AG20443 (cell line): Measurements from ENCODE around the gene VAC14.
A peak's percentile ranks its signal among the peaks of the same experiment; 100 is the strongest.

Source experiments
- DNase-seq: peaks from one replicate; pipeline ENCODE4 v3.0.0; 2012; ENCODE audit warnings: low spot score, mixed read lengths

VAC14 gene

DNA sequence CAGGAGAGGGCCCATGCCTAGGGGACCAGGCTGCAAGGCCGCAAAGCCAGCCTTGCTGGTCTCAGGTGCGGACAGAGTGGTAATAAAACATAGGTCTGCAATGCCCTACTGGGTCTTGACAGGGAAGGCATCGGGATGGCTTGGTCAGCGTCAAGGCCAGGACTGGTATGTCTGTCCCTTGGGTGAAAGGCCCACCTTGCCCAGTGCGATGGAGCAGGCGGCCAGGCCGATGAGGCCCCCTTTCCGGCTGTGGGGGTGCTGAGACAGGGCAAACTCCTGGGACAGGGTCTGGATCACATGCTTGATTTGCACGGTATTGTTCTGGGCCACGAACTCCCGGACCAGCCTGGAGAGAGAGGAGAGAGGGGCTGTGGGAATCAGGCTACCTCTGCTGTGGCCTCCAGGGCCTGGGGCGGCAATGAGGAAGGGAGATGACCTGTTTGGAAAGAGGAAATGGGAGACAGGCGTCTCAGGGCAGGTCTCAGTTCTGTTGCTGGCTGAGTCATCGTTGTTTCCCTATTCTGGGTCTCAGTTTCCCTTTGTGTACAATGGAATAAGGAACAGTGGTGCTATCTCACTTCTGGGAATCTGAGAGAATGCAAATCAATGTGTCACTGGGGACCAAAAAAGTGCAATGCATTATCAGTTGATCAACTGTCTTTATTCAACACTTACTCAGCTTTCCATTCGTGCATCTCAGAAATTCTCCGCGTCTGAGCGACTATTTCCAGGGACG is 14.8 kb downstream of the VAC14 start:
- DNase-seq, result no peak

GRCh38 chr16:70784692-70785555 is 16.0 kb downstream of the VAC14 start:
- no peak for DNase-seq

DNA sequence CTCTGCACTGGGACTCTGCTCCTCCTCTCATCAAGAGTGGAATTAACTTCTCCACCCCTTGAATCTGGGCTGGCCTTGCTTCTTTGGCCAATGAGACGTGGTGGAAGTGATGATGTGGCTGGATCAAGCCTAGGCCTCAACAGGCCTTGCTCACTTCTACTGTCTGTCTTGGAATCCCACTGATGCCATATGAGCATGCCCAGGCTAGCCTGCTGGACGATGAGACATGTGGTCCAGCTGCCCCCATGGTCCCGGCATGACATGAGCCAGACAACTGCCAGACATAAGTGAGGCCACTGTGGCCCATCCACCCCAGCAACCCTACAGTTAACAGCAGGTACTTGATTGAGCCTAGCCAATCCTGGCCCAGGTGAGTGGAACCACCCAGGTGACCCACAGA is 18.7 kb downstream of the VAC14 start:
- no peak for DNase-seq

- no peak for DNase-seq
Observed at GRCh38 chr16:70781800-70782199, 19.2 kb downstream of the VAC14 start.

DNA sequence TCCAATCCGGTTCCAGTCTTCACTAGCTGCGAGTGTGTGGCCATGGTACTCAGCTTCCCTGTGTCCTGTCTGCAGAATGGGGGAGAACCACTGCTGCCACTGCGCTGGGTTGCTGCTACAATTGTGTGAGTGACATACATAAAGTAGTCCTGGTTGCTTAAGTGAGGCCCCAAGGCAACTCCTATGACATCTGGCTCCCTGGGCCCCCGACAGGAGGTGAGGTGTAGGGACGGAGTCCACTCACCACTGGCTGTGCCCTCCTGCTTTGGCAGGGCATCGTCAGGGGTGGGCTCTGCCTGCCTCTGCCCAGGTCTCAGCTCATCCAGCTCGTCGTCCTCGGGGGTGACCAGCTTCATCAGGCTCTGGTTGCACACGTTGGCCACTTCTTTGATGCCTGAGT is 20.4 kb downstream of the VAC14 start:
- no peak for DNase-seq

GRCh38 chr16:70779361-70779760 is 21.6 kb downstream of the VAC14 start:
- DNase-seq, result no peak

DNA sequence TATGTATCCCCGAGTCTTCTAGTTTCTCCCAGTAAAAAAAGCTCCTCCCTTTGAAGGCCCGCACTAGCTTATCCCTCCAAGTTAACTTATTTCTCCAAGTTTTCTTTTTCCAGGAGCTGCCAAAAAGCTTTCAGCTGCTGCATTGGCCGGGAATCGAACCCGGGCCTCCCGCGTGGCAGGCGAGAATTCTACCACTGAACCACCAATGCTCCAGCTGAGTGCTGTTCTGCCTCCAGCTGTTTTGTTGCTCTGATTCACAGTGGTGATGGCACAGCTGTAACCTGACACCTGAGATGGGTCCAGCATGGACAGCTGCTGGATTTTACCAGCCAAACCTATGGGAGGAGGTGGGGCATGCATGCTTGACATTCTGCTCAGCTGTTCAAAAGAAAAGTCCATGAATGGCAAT is 22.1 kb downstream of the VAC14 start:
- DNase-seq, result peak; percentile 92

DNA sequence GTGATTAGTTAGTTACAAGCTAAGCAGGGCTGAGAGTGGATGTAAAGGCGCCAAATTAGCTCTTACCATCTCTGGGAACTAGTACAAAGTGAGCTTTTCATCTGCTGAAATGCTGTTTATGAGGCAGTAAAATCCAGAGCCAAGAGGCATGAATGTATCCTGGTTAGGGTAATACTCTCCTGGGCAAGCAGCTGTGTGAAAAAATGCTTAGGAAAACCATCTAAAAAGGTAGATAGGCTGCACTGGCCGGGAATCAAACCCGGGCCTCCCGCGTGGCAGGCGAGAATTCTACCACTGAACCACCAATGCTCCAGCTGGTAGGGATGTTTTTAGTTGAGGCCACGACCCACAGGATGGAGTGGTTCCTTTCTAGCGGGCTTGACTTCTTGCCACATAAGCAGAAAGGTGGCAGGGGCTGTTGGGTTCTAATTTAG is 23.0 kb downstream of the VAC14 start:
- DNase-seq, result no peak

DNA sequence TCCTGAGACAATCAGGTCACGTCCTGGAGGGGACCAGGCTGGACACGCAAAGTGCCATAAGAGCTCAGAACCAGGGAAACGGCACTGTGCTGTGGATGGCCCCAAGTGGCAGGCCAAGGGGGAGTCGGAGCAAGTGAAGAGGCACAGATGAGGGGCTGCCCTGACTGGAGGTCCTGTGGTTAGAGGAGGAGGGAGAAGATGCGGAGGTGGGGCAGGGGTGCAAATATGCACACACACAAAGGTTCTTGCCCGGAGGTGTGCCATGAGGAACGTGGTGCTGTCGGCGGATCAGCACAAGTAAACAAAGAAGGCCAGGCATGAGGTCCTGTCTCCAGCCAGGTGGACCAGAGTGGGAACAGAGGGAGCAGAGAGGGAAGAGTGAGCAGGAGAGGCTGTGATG is 23.5 kb downstream of the VAC14 start:
- DNase-seq, result no peak

DNA sequence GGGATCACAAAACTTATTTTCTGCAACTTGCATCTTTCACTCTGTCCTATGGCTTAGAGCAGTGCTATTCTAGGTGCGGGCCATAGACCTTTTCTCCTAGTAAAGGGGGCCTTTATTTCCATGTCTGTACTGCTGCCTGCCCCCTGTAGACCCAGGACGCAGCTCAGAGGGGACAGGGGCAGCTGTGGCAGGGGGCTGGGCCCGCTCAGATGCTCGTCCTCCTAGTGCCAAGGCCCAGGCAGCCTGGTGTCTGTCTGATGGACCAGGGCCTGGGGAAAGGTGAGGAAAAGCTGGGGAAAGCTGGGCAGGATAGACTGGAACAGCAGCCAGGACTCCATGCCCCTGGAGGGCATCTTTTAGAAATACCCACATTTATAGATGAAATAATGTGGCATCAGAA is 25.6 kb downstream of the VAC14 start:
- DNase-seq, result no peak

DNA sequence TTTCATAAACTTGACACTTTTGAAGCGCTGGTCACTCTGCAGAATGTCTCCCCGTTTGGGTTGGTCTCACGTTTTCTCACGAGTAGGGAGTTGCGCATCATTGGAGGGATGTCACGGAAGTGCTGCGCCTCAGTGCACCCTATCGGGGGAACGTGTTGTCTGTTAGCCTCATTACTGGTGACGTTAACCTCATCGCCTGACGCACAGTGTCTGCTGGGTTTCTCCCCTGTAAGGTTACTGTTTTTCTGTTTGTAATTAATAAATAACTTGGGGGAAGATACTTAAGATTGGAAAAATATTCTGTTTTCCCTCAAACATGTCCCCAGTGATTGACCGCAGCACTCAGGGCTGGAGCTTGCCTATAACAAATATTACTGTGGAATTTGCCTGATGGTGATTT is 26.7 kb downstream of the VAC14 start:
- no peak for DNase-seq

DNA sequence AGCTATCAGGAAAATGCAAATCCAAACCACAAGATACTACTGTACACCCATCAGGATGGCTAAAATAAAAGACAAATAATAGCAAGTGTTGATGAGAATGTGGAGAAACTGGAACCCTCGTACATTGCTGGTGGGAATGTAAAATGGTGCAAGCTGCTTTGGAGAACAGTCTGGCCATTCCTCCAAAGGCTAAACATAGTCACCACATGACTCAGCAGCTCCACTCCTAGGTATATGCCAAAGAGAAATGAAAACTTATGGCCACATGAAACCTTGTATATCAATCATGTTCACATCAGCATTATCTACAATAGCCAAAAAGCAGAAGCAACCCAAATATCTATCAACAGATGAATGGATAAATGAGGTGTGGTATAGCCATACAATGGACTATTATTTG is 28.5 kb downstream of the VAC14 start:
- DNase-seq, result no peak

GRCh38 chr16:70770626-70771552 is 30.1 kb downstream of the VAC14 start:
- DNase-seq, result peak; percentile 79

DNA sequence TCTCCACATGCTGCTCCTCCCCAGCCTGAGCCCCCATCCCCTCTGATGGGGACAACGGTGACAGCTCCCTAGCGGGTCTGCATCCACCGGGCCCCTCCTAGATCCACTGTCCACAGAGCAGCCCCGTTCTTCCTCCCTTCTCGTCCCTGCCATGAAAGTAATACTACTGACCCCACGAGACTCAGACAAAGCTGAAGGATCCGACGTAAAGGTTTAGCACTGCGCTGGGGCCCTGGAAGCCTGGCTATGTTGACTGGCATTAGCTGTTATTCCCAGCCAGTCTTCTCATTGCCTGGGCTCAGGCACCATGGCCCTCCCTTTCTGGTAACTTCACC is 30.7 kb downstream of the VAC14 start:
- DNase-seq, result no peak

DNA sequence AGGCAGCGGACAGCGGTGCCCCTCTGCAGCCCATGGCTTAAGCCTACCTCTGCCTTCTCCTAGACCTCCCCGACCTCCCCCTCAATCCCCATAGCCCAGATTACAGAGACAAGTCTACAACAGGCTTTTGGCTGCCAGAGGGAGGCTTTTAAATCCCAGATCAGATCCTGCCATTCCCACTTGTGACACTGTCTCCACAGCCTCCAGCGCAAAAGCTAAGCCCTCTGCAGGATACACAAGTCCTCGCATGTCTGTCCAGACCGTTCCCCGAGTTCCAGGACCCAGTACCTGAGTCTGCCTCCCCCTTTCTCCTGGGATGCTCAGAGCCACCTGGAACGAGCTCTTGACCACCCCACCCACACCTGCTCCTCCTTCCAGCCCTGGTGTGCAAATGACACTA is 31.2 kb downstream of the VAC14 start:
- DNase-seq, result no peak

DNA sequence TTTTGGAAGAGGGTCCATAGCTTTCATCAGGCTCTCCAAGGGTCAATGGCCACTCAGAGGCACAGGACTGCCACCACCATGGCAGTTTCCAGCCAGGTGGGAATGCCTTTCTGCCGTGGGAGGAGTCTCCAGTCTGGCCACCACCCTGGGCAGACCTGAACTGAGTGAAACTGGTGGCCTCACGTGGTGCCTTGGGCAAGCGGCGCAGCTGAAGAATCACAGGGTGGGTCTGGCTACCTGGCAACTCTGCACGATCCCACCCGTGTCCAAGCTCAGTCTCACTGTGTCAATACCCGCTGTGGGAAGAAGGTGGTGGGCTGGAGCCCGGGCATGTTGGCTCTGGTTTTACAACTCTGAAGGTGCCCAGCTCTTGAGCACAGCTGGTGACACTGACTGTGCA is 31.8 kb downstream of the VAC14 start:
- no peak for DNase-seq

- peak; percentile 55 for DNase-seq
Observed at GRCh38 chr16:70768203-70768580, 32.8 kb downstream of the VAC14 start.

DNA sequence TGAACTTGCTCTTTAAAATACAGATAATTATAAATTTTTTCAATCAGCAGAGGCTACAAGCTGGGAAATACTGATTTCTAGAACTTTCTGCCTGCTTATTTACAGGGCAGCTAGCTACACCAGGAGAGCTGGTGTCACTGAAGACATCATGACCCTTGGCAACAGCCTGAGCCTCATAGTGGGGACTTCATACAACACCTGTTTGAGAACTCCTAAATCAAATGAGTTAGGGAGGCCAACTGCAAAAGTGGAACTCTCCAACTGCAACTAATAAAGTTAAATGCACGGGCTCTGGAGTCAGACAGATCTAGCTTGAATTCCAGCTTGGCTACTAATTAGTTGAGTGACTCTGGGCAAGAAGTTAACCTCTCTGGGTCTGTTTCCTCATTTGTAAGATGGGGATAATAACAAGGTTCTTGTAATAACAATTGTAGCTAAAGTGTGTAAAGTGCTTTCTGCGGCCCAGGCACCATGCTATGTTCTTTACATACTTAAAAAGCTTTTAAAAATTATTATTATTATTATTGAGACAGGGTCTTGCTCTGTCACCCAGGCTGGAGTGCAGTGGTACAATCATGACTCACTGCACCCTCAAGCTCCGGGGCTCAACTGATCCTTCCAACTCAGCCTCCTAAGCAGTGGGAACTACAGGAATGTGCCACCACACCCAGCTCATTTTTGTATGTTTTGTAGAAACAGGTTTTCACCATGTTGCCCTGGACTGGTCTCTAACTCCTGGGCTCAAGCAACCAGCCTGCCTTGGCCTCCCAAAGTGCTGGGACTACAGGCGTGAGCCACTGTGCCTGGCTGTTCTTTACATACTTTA is 33.4 kb downstream of the VAC14 start:
- no peak for DNase-seq

- DNase-seq, result no peak
Observed at GRCh38 chr16:70766658-70767057, 34.3 kb downstream of the VAC14 start.

GRCh38 chr16:70766176-70766575 is 34.8 kb downstream of the VAC14 start:
- no peak for DNase-seq

DNA sequence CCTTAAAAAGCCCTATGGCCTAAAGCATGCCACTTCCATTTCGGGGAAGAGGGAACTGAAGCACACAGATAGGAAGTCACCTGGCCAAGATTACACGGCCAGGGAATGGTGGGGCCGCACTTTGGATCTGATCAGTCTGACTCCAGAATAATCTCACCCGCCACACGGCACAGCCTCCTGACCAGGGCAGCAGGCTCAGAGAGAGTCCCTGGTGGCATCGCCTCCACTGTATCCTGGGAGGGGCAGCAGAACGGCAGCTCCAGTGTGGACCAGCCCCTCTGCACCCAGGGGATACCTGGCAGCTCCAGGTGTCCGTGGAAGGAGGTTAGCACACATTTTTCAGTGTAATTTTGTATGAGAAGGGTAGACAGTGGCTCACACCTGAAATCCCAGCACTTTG is 35.5 kb downstream of the VAC14 start:
- DNase-seq, result no peak

DNA sequence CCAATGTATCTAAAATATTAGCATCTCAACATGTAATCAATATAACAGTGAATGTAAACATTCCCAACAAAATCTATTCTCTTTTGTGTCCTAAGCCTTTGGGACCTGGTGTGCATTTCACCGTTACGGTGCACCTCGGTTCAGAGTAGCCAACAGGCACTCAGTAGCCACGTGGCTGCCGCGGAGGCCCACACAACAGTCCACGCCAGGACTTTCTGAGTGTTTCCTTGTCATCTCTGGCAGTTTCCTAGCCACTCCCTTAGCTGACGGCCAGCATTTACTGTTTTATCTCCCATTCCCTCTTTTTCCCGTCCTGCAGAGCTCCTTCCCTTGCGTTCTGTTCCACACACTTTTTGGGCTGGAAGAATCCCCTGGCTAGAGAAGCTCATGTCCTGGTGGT is 36.3 kb downstream of the VAC14 start:
- no peak for DNase-seq
